ENCODE measurements around the gene PRL.

GRCh38 chr6:22323848-22324247 lies 27.0 kb upstream of the PRL start:
- TF ChIP-seq POLR2A (IDR thresholded peaks at IDR 0.05) (no peak), CTCF (IDR thresholded peaks at IDR 0.05) (no peak)

Measured in heart left ventricle (tissue), 13 donors.